HG03139 (cell line): ENCODE data around the gene MVP.
"Not testable (repeated sequence)": the region's sequence is repeated elsewhere in the genome, so short reads cannot be mapped to it uniquely, and the experiment has no call there.

Experiments used
- ATAC-seq: cut with Tn5 transposase; IDR thresholded peaks from one replicate; pipeline ENCODE4 v1.9.1; 2021; ENCODE audit not compliant: unreplicated experiment

MVP gene

DNA sequence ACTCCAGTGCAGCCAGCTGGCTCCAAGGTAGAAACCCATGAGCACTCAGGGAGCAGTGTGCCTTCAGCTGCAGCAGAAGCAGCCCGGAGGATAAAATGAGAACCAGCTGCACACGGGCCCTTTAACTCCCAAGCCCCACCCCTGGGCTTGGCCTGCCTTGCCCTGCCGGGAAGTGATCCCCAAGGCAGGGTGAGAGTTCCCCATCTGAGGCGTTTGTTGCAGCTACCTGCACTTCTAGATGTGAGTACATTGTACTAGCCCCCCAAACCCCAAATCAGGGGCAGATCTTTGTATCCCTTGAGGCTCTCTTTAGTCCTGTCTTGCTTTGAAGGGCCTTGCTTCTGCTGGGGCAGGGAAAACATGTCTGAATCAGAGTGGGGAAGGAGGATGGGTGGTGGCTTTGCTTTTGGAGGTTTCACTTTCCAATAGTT lies at the start of gene MVP:
Gene MVP (plus strand): TSS at position 192 of the 431 bp plus-strand sequence. CDS start 10,088 bp downstream, outside the sequence.
- ATAC-seq: no peak

GRCh38 chr16:29772330-29772729 lies 47.9 kb upstream of the MVP start:
- not testable (repeated sequence) for ATAC-seq

DNA sequence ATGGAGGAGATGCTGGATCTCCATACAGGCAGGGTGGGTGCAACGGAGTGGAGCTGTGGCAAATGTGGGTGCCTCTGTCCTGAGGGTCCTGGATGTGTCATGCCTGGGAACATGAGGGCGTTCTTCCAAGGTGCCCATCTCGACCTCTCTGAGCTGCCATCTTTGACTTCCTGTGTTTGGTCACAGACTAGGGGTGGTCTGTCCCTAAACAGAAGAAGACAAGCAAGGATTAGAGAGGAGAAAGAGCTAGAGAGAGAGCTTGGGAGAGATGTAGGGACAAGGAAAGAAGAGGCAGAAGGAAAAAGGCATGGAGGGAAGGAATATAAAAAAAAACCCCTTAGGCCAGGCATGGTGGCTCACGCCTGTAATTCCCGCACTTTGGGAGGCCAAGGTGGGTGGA lies 45.5 kb upstream of the MVP start:
- no peak for ATAC-seq

DNA sequence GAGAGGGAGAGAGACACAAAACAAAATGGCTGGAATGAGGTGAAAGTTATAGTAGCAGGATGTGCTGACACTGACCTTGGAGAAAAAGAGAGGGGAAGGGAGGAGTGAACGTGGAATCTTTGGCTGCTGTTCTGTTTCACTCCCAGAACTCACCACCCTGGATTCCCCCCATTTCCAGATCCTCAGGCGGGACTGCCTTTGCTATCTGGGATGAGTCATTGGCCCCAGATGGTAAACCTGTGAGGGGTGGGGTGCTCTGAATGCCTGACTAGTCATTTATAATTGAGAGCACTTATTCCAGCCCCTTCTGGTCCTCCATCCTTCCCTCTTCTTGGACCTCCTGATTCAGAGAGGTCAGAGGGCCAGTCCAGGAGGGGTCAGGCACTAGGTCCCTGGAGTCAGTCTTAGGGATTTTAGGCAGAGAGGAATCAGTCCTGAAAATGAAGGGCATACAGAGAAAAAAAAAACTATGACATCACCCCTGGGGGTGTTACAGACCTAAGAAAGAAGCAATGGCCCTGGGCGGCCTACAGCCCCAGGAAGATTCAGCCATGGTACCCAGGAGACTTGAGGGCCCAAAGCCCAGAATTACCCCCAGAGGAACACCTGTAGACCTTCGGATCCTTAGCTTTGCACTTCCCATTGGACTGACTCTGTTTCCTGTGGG lies 44.4 kb upstream of the MVP start:
- no peak for ATAC-seq

- ATAC-seq: no peak
These were observed 42.5 kb upstream of the MVP start, which contains the start of gene ZG16 for GRCh38 chr16:29777576-29778350. TSS of gene ZG16 (plus strand) at chr16:29778256. CDS start at chr16:29779267, 1,011 bp downstream.

DNA sequence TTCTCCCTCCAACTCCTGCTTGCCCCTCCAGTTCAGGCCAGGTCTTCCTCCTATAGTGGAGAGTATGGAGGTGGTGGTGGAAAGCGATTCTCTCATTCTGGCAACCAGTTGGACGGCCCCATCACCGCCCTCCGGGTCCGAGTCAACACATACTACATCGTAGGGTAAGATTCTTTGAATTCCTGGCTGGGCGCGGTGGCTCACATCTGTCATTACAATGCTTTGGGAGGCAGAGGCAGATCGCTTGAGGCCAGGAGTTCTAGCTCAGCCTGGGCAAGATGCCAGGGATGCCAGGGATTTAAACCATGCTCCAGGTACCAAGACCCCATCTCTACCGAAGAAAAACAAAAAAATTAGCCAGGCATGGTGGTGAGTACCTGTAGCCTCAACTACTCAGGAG lies 40.8 kb upstream of the MVP start:
- no peak for ATAC-seq

- ATAC-seq: not testable (repeated sequence)
These were observed 36.9 kb upstream of the MVP start for GRCh38 chr16:29783094-29783953.

GRCh38 chr16:29784157-29784556 lies 36.1 kb upstream of the MVP start:
- ATAC-seq: no peak

DNA sequence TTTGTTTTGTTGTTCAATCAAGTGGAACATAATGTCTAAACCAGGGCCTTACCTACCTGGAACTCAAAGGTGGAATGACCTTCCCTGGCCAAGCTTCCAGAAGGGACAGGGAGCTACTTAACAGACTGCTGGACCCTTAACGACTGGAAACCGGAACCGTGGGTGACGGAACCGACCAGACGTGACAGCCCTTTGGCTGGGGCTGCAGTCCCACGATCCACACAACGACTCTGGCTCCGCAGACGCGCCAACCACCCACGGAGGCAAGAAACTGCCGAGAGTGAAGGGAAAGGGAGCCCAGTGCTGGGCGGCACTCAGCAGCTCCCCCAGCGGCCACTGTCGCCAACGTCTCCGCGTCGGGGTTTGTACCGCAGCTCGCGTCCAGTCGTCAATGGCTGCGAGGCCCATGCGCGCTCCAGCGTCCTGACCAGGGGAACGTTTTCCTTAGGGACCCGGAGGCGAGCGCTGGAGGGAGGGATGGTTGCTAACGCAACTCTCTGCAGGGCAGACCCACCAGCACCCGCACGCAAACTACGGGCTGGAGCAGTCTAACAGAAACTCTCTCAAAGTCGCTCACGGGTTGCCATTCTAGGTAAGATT lies 35.3 kb upstream of the MVP start:
- no peak for ATAC-seq

- not testable (repeated sequence) for ATAC-seq
These were observed 33.1 kb upstream of the MVP start for GRCh38 chr16:29787155-29787554.

DNA sequence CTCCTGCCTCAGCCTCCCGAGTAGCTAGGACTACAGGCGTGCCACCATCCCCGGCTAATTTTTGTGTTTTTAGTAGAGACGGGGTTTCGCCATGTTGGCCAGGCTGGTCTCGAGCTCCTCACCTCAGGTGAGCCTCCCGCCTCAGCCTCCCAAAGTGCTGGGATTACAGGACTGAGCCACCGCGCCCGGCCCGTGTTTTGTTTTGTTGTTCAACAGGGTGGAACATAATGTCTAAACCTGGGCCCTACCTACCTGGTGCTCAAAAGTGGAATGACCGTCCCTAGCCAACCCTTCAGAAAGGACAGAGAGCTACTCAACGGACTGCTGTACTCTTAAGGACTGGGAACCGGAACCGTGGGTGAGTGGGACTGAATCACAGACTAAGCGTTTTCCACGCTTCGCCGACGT lies 30.5 kb upstream of the MVP start:
- ATAC-seq: no peak

DNA sequence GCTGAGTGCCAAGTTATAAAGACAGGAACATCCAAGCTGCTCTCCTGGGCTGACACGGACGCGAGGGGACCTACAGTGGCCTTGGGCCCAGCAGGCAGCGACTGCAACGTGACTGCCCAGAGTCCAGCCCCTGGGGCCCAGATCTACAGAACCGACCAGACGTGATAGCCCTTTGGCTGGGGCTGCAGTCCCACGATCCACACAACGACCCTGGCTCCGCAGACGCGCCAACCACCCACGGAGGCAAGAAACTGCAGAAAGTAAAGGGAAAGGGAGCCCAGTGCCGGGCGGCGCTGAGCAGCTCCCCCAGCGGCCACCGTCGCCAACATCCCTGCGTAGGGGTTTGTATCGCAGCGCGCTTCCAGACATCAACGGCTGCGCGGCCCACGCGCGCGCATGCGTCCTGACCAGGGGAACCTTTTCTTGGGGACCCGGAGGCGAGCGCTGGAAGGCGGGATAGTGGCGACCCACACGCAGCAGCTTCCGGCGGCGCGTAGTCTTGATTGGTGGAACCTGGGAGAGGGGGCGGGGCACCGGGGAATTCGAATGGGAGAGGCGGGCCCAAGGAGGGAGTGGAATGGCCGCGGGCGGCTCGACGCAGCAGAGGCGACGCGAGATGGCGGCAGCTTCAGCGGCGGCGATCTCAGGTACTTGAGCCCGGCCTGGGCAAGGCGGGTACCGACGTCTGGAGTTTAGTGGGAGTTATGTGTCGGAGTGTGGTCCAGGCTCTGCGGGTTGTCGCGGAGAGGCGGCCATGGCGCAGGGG lies 29.9 kb upstream of the MVP start, which contains the start of gene KIF22:
Gene KIF22 (plus strand): TSS at position 569 of the 766 bp plus-strand sequence. CDS start 9 bp downstream, at position 578.
- peak; percentile 90 for ATAC-seq

GRCh38 chr16:29790949-29791844 lies 29.1 kb upstream of the MVP start:
- peak; percentile 15 for ATAC-seq

DNA sequence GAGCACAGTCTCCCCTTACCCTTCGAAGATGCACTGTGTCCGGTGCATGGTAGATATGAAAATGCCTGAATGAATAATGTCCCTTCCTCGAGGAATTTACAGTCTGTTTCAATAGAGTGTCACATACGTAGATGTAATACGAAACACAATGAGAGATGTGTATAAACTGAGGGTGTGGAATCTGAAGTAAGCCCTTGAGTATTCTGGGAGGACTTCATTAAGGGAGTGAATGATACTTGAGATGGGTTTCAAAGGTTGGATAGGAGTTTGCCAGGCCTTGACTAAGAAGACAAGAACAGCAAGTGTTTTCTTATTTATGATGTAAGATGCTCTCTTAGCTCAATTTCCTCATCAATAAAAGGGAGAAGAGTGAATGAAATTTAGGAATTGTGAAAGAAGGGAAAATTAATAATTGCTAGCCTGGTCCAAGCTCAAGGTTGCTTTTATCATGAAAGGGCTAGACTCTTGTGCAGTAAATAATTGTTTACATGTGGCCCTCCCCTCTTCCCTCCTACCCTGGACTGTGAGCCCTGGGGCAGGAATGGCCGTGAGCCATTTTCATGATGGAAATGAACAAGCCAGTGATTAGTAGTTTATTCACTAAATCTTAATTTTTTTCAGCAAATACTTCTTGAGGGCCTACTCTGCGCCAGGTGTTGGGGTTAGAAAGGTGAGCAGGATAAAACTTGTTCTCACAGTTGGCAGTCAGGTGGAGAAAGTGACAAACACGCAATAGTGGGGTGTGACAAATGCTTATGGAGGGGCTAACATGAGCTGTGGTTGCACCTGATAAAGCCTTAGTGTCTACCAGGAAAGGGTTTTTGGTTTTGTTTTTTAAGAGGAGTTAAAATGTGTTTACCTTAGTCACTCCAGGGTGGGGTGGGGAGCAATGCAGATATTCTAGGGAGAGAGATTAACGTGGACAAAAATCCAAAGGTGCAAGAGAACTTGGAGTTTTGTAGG lies 28.1 kb upstream of the MVP start:
- no peak for ATAC-seq

GRCh38 chr16:29793153-29793552 lies 27.1 kb upstream of the MVP start:
- ATAC-seq: not testable (repeated sequence)

GRCh38 chr16:29794231-29794710 lies 26.0 kb upstream of the MVP start:
- no peak for ATAC-seq

DNA sequence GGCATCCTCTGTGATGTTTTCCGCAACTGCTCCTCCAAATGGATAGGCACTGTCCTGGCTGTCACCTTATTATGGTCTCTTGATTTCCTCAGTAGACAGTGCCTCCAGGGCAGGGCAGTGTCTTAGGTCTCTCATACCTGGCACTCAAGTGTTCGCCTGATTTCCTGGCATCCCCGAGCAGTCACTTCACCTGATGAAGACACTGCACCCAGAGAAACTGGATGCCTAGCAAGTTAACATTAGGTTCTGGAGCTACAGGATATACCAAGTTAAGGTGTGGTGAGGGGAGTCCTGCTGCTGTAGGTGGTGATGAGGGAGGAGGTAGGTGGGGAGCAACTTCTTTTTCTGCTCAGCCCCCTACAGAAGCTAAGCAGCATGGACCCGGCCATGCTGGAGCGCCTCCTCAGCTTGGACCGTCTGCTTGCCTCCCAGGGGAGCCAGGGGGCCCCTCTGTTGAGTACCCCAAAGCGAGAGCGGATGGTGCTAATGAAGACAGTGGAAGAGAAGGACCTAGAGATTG lies 17.8 kb upstream of the MVP start:
- ATAC-seq: no peak
